GM19452 (cell line): ENCODE measurements around the gene TNFRSF25.

Experiments
- ATAC-seq: cut with Tn5 transposase; IDR thresholded peaks from one replicate; pipeline ENCODE4 v1.9.1; 2021; ENCODE audit not compliant: unreplicated experiment

The TNFRSF25 gene

DNA sequence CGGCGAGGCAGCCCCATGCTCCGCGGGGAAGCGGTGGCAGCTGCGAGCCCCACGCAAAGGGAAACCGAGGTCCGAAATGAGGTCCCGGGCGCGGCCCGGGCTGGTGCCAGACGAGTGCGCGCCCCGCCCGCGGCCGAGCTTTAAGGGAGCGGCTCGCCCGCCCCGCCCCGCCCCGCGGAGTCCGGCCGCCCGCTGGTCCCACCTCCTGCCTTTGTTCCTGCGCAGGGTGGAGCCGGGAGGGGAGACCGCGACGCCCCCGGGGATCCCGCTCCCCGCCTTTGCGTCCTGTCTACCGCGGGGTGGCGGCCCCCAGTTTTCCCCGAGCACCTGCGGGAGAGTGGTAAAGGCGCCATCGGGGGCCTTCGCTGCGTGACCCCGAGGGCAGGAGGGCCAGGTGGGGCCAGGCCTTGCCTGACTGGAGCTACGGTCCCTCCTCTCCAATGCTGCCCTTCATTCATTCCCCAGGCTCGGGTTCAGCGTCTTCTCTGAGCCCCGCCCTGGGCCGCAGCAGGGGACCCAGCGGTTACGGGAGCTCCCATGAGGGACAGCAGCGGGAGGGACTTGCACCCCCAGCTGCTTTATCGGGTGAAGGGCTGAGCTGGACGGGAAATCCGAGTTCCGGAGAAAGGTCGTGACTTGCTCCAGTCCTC, 46.0 kb downstream of the TNFRSF25 start, which contains the start of gene HES2:
Gene HES2 (minus strand): TSS at position 116 of the 650 bp plus-strand sequence. CDS start 99 bp downstream, at position 17.
- ATAC-seq = no peak

DNA sequence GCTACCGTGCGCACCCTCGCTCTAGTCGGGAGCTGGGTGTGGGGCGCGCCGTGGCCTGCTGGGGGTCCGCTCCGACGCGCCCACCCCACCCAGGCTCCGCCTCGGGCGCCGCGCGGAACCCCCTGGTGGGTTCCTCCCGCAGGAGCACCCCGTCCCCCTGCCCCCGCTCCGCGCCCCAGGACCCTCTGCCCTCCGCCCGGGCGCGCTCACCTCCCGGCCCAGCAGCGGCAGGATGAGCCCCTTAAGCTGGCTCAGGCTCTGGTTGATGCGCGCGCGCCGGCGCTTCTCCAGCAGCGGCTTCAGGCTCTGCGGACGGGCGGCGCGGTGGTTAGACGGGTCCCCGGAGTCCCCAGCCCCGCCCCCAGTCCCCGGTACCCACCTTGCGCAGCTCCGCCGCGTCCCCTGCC, 46.6 kb downstream of the TNFRSF25 start:
- ATAC-seq = no peak

DNA sequence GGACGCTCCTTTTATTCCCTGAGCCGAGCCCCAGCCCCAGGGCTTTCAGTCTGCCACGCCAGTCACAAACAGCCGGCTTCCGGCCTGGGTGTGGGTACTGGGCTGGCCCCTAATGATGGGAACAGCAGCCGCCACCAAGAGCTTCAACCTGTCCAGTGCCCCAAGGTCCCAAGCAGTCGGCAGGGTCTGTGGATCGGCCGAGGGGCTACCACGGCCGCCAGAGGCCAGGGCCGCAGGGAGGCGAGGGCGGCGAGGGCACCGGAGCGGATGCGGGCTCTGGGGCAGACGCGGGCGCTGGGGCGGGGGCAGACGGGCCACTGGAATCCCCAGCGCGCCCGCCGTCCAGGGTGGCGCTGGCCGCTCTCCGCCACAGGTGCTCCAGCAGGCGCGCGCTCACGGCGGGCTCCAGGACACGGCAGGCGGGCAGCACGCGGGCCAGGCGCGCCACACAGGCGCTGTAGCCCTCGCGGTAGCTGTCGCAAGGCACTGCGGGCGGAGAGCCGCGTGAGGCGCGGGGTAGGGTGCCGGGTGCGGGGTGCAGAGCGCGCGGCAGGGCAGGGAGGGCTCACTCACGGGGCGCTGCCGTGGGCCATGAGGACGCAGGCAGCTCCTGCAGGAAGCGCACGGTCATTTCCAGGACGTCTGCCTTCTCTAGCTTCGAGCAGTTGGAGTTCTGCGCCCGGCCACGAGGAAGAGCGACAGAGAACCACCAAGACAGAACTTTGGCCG, 47.1 kb downstream of the TNFRSF25 start:
- no peak for ATAC-seq

DNA sequence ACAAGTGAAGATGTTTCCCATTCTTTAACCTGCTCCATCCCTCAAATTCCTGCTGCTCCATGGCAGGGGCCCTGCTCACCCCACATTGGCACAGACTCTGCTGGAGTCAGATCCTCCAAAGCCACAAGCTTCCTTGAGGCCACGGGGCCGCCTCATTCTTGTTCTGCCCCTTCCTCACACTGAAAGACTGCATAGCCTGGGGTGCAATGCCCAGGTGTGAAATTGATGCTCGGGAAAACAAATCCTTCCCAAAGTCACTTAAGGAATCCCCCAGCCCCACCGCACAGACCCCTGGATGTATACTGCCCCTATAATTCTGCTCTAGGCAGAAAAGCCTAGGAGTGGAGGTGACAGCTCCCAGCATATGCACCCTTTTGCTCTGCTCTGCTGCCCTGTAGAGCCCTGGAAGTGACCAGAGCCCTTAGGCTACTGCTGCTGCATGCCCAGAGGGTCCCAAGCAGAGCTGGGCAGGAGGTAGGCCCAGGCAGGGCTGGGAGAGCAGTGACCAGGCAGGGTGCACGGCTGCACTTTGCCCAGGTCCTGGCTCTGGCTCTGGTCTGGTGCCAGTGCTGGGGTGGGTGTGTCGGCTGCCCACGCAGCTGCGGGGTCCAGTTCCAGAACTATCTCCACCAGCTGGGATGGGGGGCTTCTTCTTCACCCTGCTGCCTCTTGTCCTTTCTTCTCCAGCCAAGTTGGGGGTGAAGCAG, 47.9 kb downstream of the TNFRSF25 start:
- ATAC-seq = no peak

DNA sequence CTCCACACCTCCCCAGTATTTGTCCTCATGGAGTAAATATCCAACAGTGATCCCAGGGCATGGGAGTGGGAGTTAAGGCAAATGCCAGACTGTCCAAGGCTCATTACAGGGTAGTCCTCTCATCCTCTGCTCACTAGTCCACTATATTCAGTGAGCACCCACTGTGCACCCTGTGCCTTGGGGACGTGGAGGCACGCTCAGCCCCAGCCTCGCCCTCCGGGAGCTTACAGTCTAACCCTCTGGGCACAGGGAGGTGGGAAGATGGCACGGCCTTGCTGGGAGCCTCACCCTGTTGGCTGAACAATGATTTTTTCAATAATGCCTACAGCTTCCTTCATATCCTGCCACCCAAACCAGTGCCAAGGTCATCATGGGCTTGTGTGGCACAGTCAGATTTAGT, 49.1 kb downstream of the TNFRSF25 start:
- no peak for ATAC-seq

DNA sequence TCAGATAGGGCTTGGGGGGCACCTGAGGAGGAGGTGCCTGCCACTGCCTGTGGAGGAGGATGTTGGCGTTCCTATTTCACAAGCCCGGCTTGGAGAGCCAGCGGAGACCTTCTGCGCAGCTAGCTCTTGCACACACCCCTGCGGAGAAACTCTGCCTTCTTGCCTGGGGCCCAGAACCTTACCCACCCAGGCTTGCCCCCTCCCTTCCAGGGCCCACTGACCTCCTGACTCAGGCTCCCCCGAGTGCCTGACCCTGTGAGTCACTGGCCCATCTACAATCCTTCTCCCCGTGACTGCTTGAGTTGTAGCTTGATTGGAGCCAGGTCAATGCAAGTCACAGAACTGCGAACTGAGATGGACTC, 49.7 kb downstream of the TNFRSF25 start:
- ATAC-seq = no peak

DNA sequence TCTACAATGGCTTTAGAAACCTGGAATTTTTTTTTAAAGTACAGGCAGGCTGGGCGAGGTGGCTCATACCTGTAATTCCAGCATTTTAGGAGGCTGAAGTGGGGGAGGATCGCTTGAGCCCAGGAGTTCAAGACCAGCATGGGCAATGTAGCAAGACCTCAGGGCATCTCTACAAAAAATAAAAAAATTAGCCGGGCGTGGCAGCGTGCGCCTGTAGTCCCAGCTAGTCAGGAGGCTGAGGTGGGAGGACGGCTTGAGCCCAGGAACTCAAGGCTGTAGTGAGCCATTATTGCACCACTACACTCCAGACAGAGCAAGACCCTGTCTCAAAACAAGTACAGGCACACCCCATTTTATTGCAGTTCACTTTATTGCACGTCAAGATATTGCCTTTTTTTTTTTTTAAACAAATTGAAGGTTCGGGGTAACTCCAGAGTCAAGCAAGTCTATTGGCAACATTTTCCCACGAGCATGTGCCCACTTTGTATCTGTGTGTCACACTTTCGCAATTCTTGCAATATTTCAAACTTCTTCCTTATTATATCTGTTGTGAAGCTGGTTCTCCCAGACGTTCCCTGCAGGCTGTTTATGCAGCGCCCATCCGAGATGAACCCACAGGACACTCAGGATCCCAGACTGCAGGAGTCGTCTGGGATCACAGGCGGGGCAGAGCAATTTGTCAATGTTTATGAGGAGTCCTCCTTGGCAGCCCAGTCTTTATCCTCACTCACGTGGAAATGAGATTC, 50.9 kb downstream of the TNFRSF25 start:
- no peak for ATAC-seq

DNA sequence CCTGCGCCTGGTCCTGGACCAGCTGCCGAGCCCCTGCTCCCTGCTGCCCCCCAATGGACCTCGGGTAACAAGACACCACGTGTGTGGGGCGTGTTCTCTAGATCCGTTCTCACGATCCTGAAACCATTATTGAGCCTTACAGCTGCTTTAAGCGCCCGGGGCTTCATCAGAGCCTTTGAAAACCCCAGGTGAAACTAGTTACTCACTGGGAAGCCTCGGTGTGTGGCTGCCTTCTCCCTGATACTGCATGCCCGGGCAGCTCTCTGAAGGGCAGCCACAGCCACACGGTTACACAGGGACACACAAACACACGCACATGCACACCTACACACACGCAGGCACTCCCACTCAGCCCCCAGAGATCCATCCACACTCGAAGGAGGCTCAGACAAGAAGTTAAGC, 51.5 kb downstream of the TNFRSF25 start:
- peak; percentile 84 for ATAC-seq

DNA sequence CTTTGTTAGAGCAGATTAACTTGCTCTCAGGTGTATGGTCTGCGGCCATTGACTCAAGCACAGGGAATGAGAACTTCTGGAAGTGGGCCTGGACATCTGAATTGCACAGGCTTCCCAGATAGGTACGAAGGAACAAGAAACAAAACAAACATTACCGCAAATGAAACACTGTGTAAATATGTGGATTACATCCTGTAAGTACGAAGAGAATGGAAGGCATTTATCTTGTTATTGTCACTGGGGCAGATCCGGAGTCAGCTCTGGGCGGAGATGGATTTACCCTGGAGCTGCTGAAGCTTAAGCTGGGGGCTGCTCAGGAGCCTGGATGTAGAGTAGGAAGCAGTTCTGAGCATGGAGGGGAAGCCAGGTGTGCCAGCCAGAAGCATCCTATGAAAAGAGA, 53.1 kb downstream of the TNFRSF25 start:
- no peak for ATAC-seq
